Mesendoderm (in vitro differentiated cells): ENCODE data around the gene NECAB2.

Experiments used
- DNase-seq: peaks from one replicate; pipeline ENCODE4 v3.0.0; 2013
- H2AK5ac ChIP-seq: 2 replicates; pipeline ENCODE4 v1.6.1; 2013; ENCODE audit warnings: low read length, inconsistent platforms
- H2BK120ac ChIP-seq: 2 replicates; pipeline ENCODE4 v1.6.1; 2013; ENCODE audit warnings: low read depth, mild to moderate bottlenecking, low read length, moderate library complexity, mixed read lengths
- H2BK15ac ChIP-seq: replicated peaks from 2 replicates; pipeline ENCODE4 v1.6.1; 2013; ENCODE audit warnings: low read depth, mild to moderate bottlenecking, moderate library complexity
- H2BK5ac ChIP-seq: 2 replicates; pipeline ENCODE4 v1.6.1; 2013; ENCODE audit warnings: low read length, inconsistent platforms
- H3K18ac ChIP-seq: 2 replicates; pipeline ENCODE4 v1.6.1; 2013; ENCODE audit warnings: mild to moderate bottlenecking, low read length, mixed read lengths
- H3K23ac ChIP-seq: one replicate; pipeline ENCODE4 v1.6.1; 2013; ENCODE audit warnings: low read length
- H3K27ac ChIP-seq: 2 replicates; pipeline ENCODE4 v1.5.1; 2013; ENCODE audit warnings: low read depth, mild to moderate bottlenecking, inconsistent platforms, low read length, moderate library complexity
- H3K27me3 ChIP-seq: 2 replicates; pipeline ENCODE4 v1.6.1; 2013; ENCODE audit warnings: low read length, control low read depth, mild to moderate bottlenecking, inconsistent platforms; ENCODE audit not compliant: insufficient read depth, poor library complexity
- H3K36me3 ChIP-seq: 2 replicates; pipeline ENCODE4 v1.6.1; 2013; ENCODE audit warnings: low read length, inconsistent platforms; ENCODE audit not compliant: control insufficient read depth, insufficient read depth
- H3K4ac ChIP-seq: one replicate; pipeline ENCODE4 v1.6.1; 2013; ENCODE audit warnings: low read depth, mild to moderate bottlenecking, low read length, moderate library complexity
- H3K4me1 ChIP-seq: 2 replicates; pipeline ENCODE4 v1.6.1; 2013; ENCODE audit warnings: low read depth, low read length, inconsistent platforms; ENCODE audit not compliant: control insufficient read depth
- H3K4me2 ChIP-seq: 2 replicates; pipeline ENCODE4 v1.6.1; 2013; ENCODE audit warnings: low read length
- H3K4me3 ChIP-seq: 2 replicates; pipeline ENCODE4 v1.5.1; 2013; ENCODE audit warnings: mild to moderate bottlenecking, low read length
- H3K56ac ChIP-seq: one replicate; pipeline ENCODE4 v1.6.1; 2013; ENCODE audit warnings: low read length
- H3K79me1 ChIP-seq: 2 replicates; pipeline ENCODE4 v1.6.1; 2013; ENCODE audit warnings: low read length, inconsistent platforms
- H3K79me2 ChIP-seq: 2 replicates; pipeline ENCODE4 v1.6.1; 2013; ENCODE audit warnings: mild to moderate bottlenecking, low read length; ENCODE audit not compliant: control insufficient read depth, insufficient read depth
- H3K9ac ChIP-seq: 2 replicates; pipeline ENCODE4 v1.6.1; 2013; ENCODE audit warnings: low read length, inconsistent platforms
- H4K5ac ChIP-seq: one replicate; pipeline ENCODE4 v1.6.1; 2013; ENCODE audit warnings: low read length
- H4K8ac ChIP-seq: one replicate; pipeline ENCODE4 v1.6.1; 2013; ENCODE audit warnings: low read depth, mild to moderate bottlenecking, control low read depth, low read length, moderate library complexity
- WGBS: extraction: QIAGEN DNeasy Blood & Tissue Kit; methylation state at CpG from one replicate; pipeline ENCODE4 v1.1.7; 2013; ENCODE audit warnings: low lambda C conversion rate, missing lambda C conversion rate; ENCODE audit not compliant: insufficient coverage; ENCODE audit errors: extremely low coverage; 5-methylcytosine and 5-hydroxymethylcytosine counted together

Gene NECAB2

DNA sequence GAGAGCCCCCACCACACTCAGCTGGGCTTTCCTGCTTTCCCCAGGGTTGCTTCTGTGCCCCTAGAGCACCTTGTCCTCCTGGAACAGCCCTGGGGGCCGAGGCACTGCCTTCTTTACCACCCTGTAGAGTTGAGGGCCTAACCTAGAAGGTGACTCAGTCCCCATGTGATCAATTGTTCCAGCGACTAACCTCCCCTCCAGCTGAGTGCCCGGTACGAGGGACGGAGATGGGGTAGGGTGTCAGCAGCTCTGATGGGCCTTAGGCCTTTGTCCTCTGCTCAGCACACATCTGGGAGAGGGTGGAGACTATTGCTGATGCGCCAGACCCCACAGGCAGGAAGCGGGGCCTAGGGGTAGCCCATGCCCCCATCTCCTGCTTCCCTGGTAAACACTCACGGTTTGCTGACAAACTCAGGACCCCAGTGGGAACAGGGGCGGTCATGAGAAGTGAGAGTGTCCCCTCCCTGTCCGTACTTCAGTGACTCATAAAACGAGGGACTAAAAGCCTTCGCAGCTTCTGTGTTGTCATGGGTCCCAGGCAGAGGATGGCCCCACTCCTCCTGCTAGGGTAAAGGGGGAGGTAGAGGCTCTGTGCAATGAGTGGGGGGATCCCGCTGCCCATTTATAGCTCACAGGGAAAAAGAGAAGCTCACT lies 33.1 kb downstream of the NECAB2 start:
- Histone ChIP-seq H3K18ac (no peak overlapping the region), H3K23ac (no peak overlapping the region), H3K4me3 (no peak overlapping the region), H2BK120ac (no peak overlapping the region), H4K8ac (no peak overlapping the region), H3K56ac (peak overlapping the region; percentile 42), H3K27ac (no peak overlapping the region), H3K4me2 (no peak overlapping the region), H3K79me1 (no peaks in the 10 kb centered on the region), H3K36me3 (no peaks in the 10 kb centered on the region), H2AK5ac (no peak overlapping the region), H2BK15ac (no peak overlapping the region), H3K27me3 (no peaks in the 10 kb centered on the region), H2BK5ac (no peak overlapping the region), H3K79me2 (no peaks in the 10 kb centered on the region), H3K9ac (no peak overlapping the region), H4K5ac (no peak overlapping the region), H3K4ac (no peak overlapping the region), H3K4me1 (no peaks in the 10 kb centered on the region)
- WGBS: no CpG with 5 or more reads among the region's 13 CpGs
- DNase-seq: peak; percentile 19

DNA sequence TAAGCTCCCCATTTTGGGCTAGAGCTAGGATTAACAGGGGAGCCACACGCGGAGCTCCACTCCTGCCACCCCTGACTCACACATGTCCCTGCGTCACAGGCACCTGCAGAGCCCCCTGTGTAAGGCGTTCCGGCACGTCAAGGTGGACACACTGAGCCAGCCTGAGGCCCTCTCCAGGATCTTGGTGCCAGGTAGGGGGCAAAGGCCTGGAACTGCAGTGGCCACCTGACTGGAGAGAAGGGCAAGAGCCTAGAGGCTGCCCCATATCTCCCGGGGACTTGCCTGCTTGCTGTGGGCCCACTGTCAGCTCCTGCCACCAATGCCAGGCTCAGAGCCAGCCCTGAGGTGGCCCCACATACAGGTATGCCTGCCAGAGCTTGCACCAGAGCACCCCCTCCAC lies 33.7 kb downstream of the NECAB2 start:
- no peaks in the 10 kb centered on the region for H3K79me1 ChIP-seq
- H2BK5ac ChIP-seq: no peak overlapping the region
- H4K5ac ChIP-seq: no peak overlapping the region
- no peak overlapping the region for H3K27ac ChIP-seq
- H3K27me3 ChIP-seq: no peaks in the 10 kb centered on the region
- H2BK120ac ChIP-seq: no peak overlapping the region
- no peak overlapping the region for H2BK15ac ChIP-seq
- no peak overlapping the region for H3K4ac ChIP-seq
- no CpG with 5 or more reads among the region's 7 CpGs for WGBS
- no peak for DNase-seq
- no peak overlapping the region for H3K4me2 ChIP-seq
- H3K4me1 ChIP-seq: no peaks in the 10 kb centered on the region
- no peak overlapping the region for H3K18ac ChIP-seq
- H3K23ac ChIP-seq: no peak overlapping the region
- H3K79me2 ChIP-seq: no peaks in the 10 kb centered on the region
- H3K4me3 ChIP-seq: no peak overlapping the region
- H4K8ac ChIP-seq: no peak overlapping the region
- no peak overlapping the region for H3K9ac ChIP-seq
- H2AK5ac ChIP-seq: no peak overlapping the region
- H3K36me3 ChIP-seq: no peaks in the 10 kb centered on the region
- no peak overlapping the region for H3K56ac ChIP-seq

DNA sequence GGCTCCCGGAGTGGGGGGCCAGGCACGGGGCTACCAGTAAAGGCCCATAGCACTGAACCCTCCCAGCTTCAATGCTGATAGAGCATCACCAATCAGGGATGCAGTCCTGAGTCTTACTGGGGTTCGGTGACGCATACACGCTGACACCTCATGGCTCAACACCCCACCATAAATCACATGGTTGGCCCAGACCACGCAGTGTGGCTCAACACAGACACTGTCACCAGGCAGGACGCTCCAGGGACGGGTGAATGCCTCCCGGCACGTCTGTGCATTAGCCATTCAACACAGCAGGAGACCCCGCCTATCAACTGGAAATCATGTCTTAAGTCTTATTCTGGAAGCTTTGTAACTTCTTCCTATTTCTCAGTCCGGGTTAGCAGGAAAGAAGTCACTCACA lies 35.0 kb downstream of the NECAB2 start:
- Histone ChIP-seq H3K4me3 (no peak overlapping the region), H3K4ac (no peak overlapping the region), H3K56ac (no peak overlapping the region), H3K27me3 (no peaks in the 10 kb centered on the region), H3K36me3 (no peaks in the 10 kb centered on the region), H3K9ac (no peak overlapping the region), H3K23ac (no peak overlapping the region), H2BK120ac (no peak overlapping the region), H4K8ac (no peak overlapping the region), H2BK15ac (no peak overlapping the region), H4K5ac (no peak overlapping the region), H3K4me1 (no peaks in the 10 kb centered on the region), H3K79me2 (no peaks in the 10 kb centered on the region), H3K27ac (no peak overlapping the region), H2BK5ac (no peak overlapping the region), H3K18ac (no peak overlapping the region), H2AK5ac (no peak overlapping the region), H3K4me2 (no peak overlapping the region), H3K79me1 (no peaks in the 10 kb centered on the region)
- WGBS: no CpG with 5 or more reads among the region's 12 CpGs
- no peak for DNase-seq

DNA sequence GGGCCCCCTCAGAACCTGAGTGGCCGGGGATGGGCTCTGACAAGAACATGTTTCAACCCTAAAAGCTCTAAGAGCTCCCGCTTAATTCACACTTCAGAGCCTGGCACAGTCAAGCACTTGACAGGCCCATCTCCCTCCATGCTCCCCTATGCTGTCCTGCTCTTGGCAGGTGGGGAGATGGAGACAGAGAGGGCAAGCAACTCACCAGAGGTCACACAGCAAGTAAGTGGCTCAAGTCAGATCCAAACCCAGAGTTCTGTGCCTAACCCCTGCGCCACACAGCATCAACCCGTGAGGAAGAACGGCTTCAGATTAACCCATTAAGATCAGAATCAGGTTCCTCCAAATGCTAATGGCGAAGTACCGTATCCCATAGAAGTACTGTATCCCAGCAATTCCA lies 36.4 kb downstream of the NECAB2 start:
- Histone ChIP-seq H3K23ac (no peak overlapping the region), H4K8ac (no peak overlapping the region), H4K5ac (no peak overlapping the region), H2BK120ac (no peak overlapping the region), H3K4me3 (no peak overlapping the region), H3K79me2 (no peaks in the 10 kb centered on the region), H3K27ac (no peak overlapping the region), H3K27me3 (no peaks in the 10 kb centered on the region), H2AK5ac (no peak overlapping the region), H3K56ac (no peak overlapping the region), H3K79me1 (no peaks in the 10 kb centered on the region), H3K36me3 (no peaks in the 10 kb centered on the region), H3K4me1 (no peaks in the 10 kb centered on the region), H3K4me2 (no peak overlapping the region), H3K4ac (no peak overlapping the region), H2BK5ac (no peak overlapping the region), H3K9ac (no peak overlapping the region), H2BK15ac (no peak overlapping the region), H3K18ac (no peak overlapping the region)
- WGBS: no CpG with 5 or more reads among the region's 7 CpGs
- no peak for DNase-seq

DNA sequence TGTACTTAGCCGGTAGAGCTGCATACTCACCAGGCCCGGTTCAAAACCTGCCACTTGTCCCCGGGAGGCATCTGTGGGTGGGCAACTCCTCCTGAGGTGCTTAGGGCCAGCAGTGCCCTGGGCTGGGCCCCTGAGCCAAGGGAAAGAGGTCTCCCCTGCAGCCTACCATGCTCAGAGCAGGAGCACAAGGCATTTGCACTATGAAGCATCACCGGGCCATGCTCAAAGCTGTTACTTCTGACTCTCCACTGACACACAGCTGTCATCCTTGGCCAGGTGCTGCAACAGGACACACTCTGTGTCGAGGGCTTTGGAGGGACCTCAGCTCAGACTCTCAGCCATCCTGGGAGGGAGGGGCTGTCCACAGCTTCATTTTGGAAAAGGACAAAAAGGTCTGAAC lies 37.3 kb downstream of the NECAB2 start:
- Histone ChIP-seq H3K4me1 (no peaks in the 10 kb centered on the region), H2AK5ac (no peak overlapping the region), H3K18ac (no peak overlapping the region), H4K5ac (no peak overlapping the region), H2BK15ac (no peak overlapping the region), H2BK5ac (no peak overlapping the region), H3K27me3 (no peaks in the 10 kb centered on the region), H4K8ac (no peak overlapping the region), H3K79me2 (no peaks in the 10 kb centered on the region), H2BK120ac (no peak overlapping the region), H3K23ac (no peak overlapping the region), H3K4me3 (no peak overlapping the region), H3K36me3 (no peaks in the 10 kb centered on the region), H3K56ac (no peak overlapping the region), H3K9ac (no peak overlapping the region), H3K27ac (no peak overlapping the region), H3K79me1 (no peaks in the 10 kb centered on the region), H3K4me2 (no peak overlapping the region), H3K4ac (no peak overlapping the region)
- WGBS: no CpG with 5 or more reads among the region's 5 CpGs
- no peak for DNase-seq

DNA sequence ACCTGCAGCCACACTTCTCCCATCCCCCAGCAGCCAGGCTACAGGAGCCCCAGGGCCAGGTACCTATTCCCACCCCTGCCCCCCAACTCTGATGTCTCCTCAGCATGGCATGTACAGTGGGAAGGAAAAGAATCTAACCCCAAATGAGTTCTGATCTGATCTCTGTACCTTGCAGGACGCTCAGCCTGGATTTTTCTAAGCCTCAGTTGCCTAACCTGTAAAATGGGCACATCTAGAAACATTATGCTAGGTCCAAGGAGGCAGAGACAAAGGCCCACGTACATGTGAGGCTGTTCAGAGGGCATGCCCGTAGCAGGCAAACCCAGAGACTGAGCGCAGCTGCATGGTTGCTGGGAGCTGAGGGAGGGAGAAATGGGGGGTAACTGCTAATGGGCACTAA lies 39.5 kb downstream of the NECAB2 start:
- Histone ChIP-seq H3K23ac (no peak overlapping the region), H3K18ac (no peak overlapping the region), H3K27ac (no peak overlapping the region), H3K4me3 (no peak overlapping the region), H4K8ac (no peak overlapping the region), H3K56ac (no peak overlapping the region), H2BK120ac (no peak overlapping the region), H4K5ac (no peak overlapping the region), H3K79me1 (no peaks in the 10 kb centered on the region), H2BK15ac (no peak overlapping the region), H3K27me3 (no peaks in the 10 kb centered on the region), H3K4me1 (no peaks in the 10 kb centered on the region), H3K9ac (no peak overlapping the region), H3K79me2 (no peaks in the 10 kb centered on the region), H3K4ac (no peak overlapping the region), H2AK5ac (no peak overlapping the region), H2BK5ac (no peak overlapping the region), H3K4me2 (no peak overlapping the region), H3K36me3 (no peaks in the 10 kb centered on the region)
- no CpG with 5 or more reads among the region's 4 CpGs for WGBS
- DNase-seq: no peak
